ENCODE results near the gene NABP2.

The NABP2 gene

DNA sequence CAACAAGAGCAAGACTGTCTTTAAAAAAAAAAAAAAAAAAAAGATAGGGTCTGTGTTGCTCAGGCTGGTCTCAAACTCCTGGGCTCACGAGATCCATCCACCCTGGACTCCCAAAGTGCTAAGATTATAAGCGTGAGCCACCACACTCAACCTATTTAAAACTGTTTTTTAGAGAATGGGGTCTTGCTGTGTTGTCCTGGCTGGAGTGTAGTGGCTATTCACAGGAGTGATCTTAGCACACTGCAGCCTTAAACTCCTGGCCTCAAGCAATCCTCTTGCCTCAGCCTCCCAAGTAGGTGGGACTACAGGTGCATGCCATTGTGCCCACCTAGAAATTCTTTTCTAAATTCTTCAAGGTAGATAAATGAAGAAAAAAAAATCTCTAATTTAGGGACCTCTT, 50.2 kb downstream of the NABP2 start:
- no peak for DNase-seq (ENCODE audit: low read depth in 2 of 2)

DNA sequence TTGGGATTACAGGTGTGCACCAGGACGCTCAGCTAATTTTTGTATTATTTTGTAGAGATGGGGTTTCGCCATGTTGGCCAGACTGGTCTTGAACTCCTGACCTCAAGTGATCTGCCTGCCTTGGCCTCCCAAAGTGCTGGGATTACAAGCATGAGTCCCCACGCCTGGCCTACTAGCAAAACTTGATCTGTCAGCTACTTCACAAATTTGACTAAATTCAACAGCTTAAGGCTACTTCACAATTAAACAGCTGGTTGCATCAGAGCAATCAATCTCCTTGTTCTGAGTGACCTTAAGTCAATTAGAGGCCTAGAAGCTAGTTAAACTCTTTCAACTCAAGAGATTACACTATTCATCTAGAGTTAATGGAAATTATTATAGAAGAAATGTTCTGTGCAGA, 54.8 kb downstream of the NABP2 start:
- DNase-seq (ENCODE audit: low read depth in 2 of 2), result no peak

Data from stimulated activated CD8-positive, alpha-beta memory T cell treated with anti-CD3 and anti-CD28 coated beads, Interleukin-15, amount 100 ng/mL, for 4 hours (primary cell).